ENCODE results near the gene ARHGAP24.
"Not testable (repeated sequence)": the region's sequence is repeated elsewhere in the genome, so short reads cannot be mapped to it uniquely, and the experiment has no call there.

The ARHGAP24 gene

DNA sequence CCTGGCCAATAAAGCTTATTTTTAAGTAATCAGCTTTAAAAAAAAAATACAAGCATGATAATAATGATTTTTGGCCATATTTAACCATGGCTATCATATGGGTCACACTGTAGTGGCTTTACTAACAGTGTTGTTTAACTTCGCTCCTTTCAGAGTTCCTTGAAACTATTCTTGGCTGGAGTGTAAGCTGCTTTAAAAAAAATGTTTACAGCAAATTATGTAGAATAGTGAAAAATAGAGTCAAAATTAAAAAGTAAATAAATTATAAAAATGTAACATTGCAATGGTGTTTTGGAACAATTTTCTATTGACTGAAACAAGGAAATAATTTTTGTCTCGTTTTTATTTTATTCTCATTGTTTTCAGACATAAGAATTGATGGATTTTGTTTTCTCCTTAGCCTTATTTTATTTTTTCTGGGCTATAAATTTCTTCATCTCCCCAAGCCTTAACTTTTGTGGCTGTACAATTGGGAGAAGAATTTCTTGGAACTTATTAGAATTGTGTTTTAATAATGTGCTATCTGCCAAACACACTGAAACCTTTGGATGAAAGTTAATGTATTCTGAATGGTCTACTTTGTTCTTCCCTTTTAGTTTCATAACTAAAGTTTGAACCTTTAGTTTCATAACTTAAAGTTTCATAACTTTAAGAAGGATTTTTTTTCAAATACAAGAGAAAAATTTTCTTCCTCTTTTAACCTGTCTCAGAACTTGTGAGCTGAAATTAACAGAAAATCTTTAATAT, 182.0 kb downstream of the ARHGAP24 start:
- no peak for DNase-seq (ENCODE audit: low read depth)

DNA sequence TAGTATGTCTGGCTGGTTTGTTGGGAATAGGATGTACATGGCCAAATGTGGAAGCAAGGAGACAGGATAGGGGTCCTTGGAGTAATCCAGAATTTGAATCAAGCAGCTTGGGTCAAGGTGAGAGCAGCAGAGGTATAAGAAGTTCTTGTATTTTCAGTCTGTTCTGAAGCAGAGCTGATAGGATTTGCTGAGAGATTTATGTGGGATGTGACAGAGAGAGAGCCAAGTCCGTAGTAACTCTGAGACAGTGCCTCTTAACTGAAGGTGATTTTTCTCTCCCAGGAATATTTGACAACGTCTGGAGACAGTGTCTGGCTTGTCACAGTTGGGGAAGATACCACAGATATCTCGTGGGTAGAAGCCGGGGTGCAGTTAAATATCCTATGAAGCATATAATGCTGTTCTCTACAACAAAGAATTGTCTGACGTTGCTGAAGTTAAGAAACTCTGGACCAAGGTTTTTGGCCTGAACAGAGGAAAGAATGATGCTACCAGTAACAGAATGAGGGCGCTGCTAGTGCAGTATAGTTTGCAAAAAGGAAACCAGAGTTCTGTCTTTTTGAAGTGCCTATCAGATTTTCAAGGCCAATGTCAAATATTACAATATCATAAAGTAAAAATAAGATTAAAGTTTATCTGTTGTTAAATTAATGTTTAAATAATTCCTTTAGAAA, 184.0 kb downstream of the ARHGAP24 start:
- no peak for DNase-seq (ENCODE audit: low read depth)

DNA sequence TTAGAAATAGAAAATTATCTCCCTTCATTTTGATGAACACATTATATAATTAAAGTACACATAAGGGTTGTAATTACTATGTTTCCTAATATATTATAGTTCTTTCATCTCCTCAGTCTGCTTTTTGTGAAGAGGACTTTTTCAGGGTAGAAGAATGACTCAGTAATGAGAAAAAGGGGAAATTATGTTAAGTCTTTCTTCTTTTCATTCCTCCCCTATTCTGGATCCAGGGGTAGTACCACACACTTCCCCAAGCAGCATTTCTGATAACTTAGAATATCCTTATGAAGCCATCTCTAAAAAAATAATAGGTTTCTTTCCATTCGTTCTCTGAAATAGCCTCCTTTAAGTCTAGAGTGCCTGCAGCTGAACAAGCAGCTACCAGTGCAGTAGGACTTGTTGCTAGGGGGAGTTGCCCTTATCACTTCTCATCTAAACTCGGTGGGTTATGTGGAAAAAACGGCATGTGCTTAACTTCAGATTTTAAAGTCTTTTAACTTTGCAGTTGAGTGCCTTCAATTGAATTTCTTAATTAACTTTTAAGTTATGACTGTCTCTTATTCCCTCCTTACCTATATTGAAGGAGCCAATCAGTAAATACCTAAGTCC, 184.8 kb downstream of the ARHGAP24 start:
- DNase-seq (ENCODE audit: low read depth): no peak

DNA sequence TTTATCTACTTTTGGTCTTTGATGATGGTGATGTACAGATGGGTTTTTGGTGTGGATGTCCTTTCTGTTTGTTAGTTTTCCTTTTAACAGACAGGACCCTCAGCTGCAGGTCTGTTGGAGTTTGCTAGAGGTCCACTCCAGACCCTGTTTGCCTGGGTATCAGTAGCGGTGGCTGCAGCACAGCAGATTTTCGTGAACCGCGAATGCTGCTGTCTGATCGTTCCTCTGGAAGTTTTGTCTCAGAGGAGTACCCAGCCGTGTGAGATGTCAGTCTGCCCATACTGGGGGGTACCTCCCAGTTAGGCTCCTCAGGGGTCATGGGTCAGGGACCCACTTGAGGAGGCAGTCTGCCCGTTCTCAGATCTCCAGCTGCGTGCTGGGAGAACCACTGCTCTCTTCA, 191.7 kb downstream of the ARHGAP24 start:
- not testable (repeated sequence) for DNase-seq (ENCODE audit: low read depth)

DNA sequence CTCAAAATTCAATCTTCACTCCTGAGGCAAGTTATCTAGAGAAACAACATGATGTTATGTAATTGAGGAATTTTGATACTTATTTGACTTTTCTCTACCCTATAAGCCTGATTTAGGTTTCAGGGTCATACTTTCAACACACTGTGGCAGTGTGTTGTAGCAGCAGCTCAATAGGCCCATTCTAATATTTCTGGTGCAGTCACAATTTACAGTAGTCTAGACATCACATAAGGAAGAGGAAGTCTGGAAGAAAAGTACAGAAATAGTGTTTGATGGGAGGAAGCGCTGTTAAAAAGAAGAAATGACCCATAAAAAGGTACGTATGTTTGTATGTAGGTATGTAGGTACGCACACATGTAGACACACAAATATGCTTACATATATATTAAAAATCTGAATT, 194.3 kb downstream of the ARHGAP24 start:
- DNase-seq (ENCODE audit: low read depth): no peak

DNA sequence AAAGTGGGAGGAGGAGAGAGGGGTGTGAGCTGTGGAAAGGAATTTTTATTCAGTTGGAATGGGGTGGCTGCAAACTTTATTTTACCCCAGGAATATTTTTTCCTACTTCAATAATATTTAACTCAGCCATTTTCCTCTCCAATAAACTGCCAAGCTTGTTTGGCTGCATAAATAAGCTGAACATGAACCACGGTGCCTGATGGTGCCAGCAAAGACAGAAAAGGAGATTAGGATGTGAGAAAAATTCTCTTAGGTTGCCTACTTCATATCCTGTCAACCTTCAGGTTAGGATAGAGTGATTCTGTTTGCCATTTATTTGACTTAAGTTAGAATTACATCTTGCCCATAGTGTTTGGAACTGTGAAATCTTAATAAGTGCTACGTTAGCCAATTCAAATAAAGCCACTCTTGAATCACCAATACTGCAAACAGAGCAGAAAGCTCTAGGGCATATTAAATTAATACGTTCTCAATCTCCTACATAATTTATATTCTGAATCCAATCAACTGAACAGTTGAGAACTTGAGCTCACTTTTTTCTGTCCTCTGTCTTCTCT, 195.1 kb downstream of the ARHGAP24 start:
- DNase-seq (ENCODE audit: low read depth): no peak

DNA sequence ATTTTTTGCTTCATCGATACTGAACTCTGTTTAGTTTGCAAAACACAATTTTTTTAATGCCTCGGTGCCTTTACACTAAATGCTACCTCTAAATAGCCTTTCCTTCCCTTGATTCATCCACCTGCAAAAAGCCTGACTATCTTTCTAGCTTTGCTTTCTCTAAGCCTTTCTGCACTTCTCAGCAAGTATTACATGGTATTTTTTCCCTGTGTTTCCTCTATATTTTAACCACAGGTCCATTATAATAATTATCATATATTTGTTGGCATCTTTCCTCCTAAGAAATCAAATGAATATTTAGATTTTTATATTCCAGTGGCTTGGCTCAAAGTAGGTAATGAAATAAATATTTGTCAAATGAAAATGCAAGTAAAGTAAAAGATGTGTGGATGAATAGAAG, 196.2 kb downstream of the ARHGAP24 start:
- DNase-seq (ENCODE audit: low read depth): no peak

DNA sequence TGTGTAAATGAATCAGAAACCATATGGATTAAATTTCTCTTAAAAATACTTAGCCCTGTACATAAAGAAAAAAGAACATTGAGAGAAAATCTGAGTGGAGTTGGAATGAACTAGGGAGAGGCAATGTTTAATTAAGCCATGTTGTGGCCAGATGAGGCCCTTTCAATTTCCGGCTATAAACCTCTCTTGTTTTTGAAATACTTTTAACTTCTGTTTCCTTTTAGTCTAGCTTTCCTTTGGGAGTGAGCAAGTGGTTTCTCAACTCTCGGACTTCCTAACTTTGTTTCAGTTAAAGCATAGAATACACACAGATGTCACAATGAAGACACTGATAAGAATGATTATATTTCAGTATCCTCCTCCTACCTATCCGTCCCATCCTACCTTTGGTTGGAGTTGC, 197.2 kb downstream of the ARHGAP24 start:
- peak; percentile 61 for DNase-seq (ENCODE audit: low read depth)

DNA sequence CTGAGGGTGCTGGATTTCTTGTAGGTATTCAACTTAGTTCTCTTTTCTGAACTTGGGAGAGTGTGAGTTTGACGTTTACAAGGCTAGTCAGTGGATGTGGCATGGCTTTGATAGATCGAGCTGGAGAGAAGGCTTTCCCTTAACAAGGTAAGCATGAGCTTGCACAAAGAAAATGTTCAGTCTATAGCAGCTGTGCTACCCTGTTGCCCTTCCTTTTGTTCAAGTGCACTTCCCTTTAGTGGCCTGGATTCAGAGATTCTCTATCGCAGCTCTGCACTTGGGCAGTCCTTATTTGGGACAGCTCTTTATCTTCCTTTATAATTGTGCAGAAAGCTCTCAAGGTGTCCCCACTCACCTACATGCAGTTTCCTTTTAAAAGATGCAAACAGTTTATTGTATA, 198.0 kb downstream of the ARHGAP24 start:
- DNase-seq (ENCODE audit: low read depth): no peak

DNA sequence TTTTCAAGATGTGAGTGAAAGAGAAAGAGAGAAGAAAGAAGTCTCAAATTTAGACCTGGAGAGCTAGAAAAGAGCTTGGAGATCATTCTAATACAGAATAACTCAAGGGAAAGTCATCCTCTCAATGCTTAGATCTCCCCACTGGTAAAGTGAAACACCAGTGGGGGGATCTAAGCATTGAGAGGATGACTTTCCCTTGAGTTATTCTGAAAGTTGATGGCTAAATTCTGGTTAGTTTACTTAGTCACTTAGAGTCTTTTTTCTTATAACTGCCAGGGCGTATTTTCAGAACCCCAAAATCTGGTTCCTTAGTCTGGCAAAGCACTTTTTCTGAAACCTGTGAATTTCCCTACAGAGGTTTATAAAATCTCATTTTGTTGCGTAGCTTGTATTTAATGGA, 198.6 kb downstream of the ARHGAP24 start:
- DNase-seq (ENCODE audit: low read depth): no peak

DNA sequence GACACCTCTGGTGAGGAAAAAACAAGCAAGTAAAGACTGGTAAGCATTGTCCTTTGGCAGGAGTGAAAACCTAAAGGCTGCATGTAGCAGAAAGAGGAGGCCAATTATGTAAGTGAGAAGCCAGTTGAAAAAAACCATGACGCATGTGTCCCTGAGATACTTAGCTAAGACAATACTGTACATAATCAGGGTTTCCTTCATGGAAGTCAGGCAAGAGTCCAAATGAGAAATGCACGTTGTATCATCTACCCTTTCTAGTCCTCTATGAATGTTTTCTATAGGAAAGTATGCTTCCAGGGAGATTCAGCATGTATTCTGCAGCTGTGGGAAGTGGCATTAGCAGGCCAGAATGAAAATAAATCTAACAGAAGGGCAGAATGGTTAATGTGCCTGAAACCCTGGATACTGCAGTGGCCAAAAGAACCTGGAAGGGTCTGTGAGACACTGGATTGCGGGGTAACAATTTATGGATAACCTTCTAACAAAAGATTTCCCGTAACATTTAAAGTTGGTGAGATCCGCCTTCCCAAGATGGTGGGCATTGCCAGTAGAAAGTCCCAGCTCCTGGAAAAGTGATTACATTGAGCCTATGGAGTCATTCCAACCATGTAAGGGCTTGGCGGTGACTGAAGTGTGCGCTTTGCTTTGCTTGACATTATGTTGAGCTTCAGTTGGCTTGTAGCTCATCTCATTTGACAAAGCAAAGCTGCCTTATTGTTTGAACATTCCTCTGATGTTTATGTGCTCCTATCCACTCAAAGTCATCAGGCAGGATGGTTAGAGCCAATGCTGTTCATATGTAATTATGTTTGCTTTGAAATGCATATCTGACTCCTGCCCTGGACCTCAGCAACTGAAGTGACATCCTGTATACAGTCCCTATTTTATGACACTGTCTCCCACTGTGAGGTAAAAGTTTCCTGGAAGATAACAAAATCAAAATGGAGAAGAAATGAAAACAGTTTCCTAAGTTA, 200.4 kb downstream of the ARHGAP24 start:
- no peak for DNase-seq (ENCODE audit: low read depth)

DNA sequence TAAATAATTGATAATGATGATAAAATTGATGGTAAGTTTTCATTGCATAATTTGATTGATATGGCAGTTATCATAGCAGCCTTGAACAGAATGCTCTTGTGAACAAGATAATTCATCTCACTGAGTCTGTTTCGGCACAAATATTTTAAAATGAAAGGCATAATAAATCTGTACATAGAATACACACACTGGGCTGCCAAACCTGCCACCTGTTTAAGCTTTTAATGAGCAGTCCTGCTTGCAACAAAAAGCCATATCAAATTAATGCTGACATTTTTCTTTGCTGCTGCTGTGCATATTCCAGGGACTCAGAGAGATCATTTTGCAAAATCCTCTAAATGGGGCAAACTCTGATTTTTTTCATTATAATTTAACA, 201.1 kb downstream of the ARHGAP24 start:
- DNase-seq (ENCODE audit: low read depth): no peak

DNA sequence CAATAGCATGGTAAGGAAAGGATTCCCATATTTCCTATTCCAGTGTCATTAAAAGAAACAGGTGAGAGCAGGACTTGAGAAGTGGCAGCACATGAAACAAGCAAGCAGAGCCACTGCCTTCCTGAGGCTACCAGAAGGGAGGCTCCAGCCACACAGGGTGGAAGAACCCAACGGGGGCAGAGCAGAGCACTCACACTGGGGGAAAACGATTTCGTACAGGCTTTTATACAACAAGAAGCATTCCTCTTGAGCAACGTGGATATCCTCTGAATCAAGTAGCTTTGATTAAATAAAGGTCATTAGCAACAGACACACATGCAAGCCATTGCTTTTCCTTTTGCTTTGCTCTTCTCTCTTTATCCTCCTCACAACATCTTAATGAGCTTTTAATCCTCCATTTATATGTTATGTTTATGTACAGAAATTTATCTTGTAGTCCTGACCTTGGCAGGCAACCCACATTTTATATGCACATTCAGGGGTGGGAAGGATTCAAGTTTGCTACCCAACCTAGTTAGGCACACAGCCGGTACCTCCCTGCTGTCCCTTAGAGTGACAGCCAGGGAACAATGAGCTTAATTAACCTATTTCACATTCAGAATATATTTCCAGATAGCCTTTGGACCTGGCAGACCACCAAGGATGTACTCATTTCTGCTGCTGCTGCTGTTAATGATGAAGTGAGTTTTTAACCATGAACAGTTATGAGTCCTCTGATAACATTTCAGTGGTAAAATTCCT, 202.1 kb downstream of the ARHGAP24 start:
- DNase-seq (ENCODE audit: low read depth): peak; percentile 27

DNA sequence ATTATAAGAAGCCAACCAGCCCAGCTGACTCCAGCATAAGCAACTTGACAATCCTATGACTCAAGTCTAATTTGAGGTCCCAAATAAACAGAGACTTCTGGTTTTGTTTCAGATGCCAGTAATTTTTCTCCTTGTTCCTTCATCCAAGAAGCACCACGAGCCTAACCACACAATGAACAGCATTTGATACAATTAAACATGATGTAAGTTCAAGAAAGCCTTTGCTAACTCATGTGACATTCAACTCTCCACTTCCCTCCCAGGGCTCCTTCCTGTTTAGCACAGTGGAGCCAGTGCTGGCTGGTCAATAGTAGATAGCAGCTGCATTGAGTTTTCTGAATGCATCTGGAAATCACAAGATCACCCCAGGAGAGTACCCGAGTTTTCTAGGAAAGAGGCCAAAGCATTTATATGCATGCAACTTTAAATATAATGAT, 206.3 kb downstream of the ARHGAP24 start:
- DNase-seq (ENCODE audit: low read depth): peak; percentile 96

DNA sequence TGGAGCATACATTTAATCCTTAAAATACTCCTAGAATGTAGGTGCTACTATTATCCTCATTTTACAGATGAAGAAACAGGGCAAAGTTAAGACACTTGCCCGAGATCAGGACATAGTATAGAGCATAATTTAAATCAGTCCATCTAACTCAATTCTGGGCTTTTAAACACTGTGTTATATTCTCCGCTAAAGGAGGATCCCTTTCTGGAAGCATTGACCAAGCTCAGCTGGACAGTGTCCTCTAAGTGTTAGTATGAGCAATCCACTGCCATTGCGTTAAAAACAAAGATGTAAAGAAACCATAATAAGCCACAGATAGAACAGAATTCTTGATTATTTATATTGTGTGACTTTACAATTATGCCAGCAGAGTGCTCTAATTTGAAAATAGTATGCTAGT, 207.0 kb downstream of the ARHGAP24 start:
- no peak for DNase-seq (ENCODE audit: low read depth)

DNA sequence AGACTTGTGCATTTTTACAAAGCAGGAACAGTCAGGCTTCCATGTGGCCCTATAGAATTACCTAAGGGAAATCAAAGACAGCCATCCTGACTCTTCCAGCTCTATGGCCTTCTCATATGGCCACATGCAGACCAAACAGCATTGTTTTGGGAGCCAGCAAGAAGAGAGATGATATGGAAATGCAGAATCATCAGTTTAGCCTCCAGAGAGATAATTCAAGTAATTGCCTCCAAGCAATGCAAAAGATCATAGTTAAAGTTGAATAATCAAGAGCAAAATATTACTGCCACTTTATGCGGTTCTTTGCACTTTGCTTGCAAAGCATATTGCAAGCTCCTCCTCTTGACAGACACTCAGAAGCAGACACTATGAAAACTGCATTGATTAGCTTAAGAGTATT, 207.4 kb downstream of the ARHGAP24 start:
- no peak for DNase-seq (ENCODE audit: low read depth)

DNA sequence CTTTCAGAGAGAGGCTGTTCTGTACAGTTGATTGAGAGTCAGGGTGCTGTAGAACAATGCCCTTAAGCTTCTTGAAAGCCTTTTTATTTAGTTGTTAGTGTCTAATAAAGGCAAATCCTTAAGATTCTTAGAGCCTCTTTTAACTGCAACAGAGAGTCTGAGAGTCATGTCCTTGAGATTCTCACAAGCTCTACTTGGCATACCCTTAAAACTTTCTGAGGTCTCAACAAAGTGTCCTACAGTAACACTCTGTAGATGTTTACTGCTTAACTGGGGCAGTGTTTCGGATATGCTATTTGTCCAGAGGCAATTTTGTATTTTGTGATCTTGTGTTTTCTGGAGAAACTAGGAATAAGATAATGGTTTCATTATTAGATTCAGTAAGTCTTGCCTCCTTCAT, 209.7 kb downstream of the ARHGAP24 start:
- DNase-seq (ENCODE audit: low read depth): no peak

DNA sequence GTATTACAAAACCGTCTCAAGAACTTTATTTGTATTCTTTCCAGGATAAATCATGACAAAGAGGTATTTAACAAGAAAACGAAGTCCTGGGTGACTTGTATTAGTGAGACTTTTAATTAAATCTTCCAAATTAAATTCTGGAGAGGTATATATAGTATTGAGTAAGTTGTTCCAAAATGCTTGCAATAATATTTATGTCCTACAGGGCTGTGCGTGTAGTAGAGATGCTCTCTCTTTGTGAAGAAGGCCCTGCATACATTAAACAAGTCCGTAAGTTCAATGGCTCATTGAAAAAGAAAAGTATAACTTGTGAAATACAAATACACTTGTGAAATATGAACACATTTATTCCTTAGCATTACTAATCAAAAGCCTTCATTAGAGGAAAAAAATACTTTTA, 211.4 kb downstream of the ARHGAP24 start:
- DNase-seq (ENCODE audit: low read depth): no peak

DNA sequence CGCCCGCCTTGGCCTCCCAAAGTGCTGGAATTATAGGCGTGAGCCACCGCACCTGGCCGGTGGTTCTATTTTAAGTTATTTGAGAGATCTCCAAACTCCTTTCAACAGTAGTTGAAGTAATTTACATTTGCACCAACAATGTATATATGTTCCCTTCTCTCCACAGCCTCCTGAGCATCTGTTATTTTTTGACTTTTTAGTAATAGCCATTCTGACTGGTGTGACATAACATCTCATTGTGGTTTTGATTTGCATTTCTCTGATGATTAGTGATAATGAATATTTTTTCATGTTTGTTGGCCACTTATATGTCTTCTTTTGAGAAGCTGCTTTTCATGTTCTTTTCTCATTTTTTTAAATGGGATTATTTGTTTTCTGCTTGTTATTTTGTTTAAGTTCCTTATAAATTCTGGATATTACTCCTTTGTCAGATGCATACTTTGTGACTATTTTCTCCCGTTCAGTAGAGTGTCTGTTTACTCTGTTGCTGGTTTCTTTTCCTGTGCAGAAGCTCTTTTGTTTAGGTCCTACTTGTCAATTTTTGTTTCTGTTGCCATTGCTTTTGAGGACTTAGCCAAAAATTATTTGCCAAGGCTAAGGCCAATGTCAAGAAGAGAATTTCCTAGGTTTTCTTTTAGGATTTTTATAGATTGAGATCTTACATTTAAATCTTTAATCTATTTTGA, 213.2 kb downstream of the ARHGAP24 start:
- DNase-seq (ENCODE audit: low read depth): no peak

DNA sequence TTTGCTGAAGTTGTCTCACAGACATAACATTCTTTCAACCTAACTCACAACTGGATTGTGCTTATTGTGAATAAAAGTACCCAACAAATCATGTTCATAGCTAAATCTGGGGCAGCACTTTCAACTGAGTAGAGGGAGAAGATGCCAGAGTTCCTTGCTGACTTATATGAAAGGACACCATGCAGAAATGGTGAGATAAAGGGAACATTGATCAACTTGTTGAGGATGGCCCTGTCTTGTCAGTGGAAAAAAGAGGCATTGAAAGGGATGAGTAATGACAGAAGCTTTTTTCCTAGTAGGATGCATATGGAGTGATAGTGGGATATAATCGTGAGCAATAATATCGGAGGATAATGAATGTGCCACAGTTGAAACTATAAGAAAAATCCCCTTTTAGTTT, 221.7 kb downstream of the ARHGAP24 start:
- no peak for DNase-seq (ENCODE audit: low read depth)

DNA sequence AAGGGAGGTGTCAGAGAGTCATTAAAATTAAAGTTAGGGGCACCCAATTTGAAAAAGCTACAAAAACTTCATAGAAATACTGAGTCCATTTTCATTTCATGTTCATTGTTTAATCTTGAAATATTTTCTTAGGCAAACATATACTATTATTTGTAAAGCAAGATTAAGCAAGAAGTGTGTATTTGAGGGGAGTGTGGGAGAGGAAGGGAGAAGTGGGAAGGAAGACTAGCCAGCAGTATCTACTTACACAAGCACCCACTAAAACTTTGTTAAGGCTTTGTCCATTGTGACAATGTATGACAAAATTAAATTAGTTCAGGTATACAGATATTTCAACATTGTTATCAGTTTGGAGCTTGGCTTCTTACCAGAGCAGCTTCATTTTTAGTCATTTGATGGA, 222.9 kb downstream of the ARHGAP24 start:
- no peak for DNase-seq (ENCODE audit: low read depth)

Data from EH (cell line).